GM12878 (cell line): ENCODE results near the gene PPP2R5C. TPM values are rescaled to one million over a fixed set of nuclear protein-coding genes. Genes with fewer than 3 reads are reported as not detected.

Source experiments
- ATAC-seq: fragments of 200-7000 bp; cut with Tn5 transposase; 3 replicates; pipeline ENCODE4 v1.9.1; 2020; ENCODE audit warnings: mild to moderate bottlenecking, moderate library complexity
- BruUV-seq: library from RNA; stranded (reverse); fragments of 400-500 nt; replicated peaks from 2 replicates; lab custom pipeline; 2021; lab: Mats Ljungman, UMichigan
- CTCF ChIA-PET: fragments of 300-600 bp; sonication (Branson Sonifier 250); formaldehyde crosslinking; extraction: SDS; loops from one replicate; lab custom pipeline; 2021; ENCODE audit warnings: inconsistent platforms; lab: Yijun Ruan, JAX
- POLR2A ChIA-PET: fragments of 350-600 bp; formaldehyde crosslinking; extraction: SDS; loops from one replicate; lab custom pipeline; 2021; ENCODE audit warnings: inconsistent platforms; lab: Charles Lee
- RAD21 ChIA-PET: fragments of 300-600 bp; sonication (Branson Sonifier 250); formaldehyde crosslinking; loops from one replicate; lab custom pipeline; 2023; ENCODE audit warnings: antibody characterized with exemption; ENCODE audit not compliant: unreplicated experiment; lab: Charles Lee
- SMC1A ChIA-PET: fragments of 300-600 bp; sonication (Branson Sonifier 250); formaldehyde crosslinking; loops from one replicate; lab custom pipeline; 2023; ENCODE audit not compliant: unreplicated experiment, uncharacterized antibody; lab: Charles Lee
- DNase-seq: peaks from one replicate; pipeline ENCODE4 v3.0.0-alpha.2; 2011; ENCODE audit warnings: low read depth, low spot score
- FAIRE-seq: peaks from 3 replicates; lab custom pipeline; 2011; peaks lifted over from hg19 to GRCh38; lab: Jason Lieb, UNC
- H2AFZ ChIP-seq: 2 replicates; pipeline ENCODE4 v1.6.0; 2011; ENCODE audit warnings: low read depth, low read length, control low read depth; ENCODE audit not compliant: control insufficient read depth
- H3K27ac ChIP-seq: 2 replicates; pipeline ENCODE4 v1.5.1; 2011; ENCODE audit warnings: control low read depth; ENCODE audit not compliant: control insufficient read depth, insufficient read depth
- H3K27me3 ChIP-seq, 2 experiments: replicated peaks in 1 of 2; 2 replicates each; pipeline versions ENCODE4 v1.6.0 to v1.6.1; 2011; ENCODE audit warnings: low read length in 1 of 2; ENCODE audit not compliant: control insufficient read depth in 2 of 2, insufficient read depth in 2 of 2
- H3K36me3 ChIP-seq, 2 experiments: 2 replicates each; pipeline ENCODE4 v1.5.1; 2011; ENCODE audit warnings: low read length in 1 of 2; ENCODE audit not compliant: control insufficient read depth in 2 of 2, insufficient read depth in 2 of 2
- H3K4me1 ChIP-seq: 2 replicates; pipeline ENCODE4 v1.6.1; 2011; ENCODE audit warnings: mild to moderate bottlenecking, low read length, moderate library complexity, mixed read lengths; ENCODE audit not compliant: control insufficient read depth, insufficient read depth
- H3K4me2 ChIP-seq: 2 replicates; pipeline ENCODE4 v1.6.0; 2011; ENCODE audit warnings: control low read depth; ENCODE audit not compliant: control insufficient read depth, insufficient read depth
- H3K4me3 ChIP-seq: fragments of 200-600 bp; sonication (generic); 2 replicates; pipeline ENCODE4 v1.5.1; 2016
- H3K79me2 ChIP-seq: 2 replicates; pipeline ENCODE4 v1.6.0; 2011; ENCODE audit warnings: low read length; ENCODE audit not compliant: control insufficient read depth, insufficient read depth
- H3K9ac ChIP-seq: 2 replicates; pipeline ENCODE4 v1.8.0; 2011; ENCODE audit warnings: low read length, control low read depth, mixed read lengths; ENCODE audit not compliant: control insufficient read depth, insufficient read depth
- H3K9me3 ChIP-seq: replicated peaks from 3 replicates; pipeline ENCODE4 v1.5.1; 2011; ENCODE audit warnings: mild to moderate bottlenecking, low read length; ENCODE audit not compliant: control insufficient read depth, insufficient read depth
- H4K20me1 ChIP-seq: 2 replicates; pipeline ENCODE4 v1.6.0; 2011; ENCODE audit not compliant: control insufficient read depth, insufficient read depth
- CTCF ChIP-seq, 3 experiments: IDR thresholded peaks in 2 of 3; conservative IDR thresholded peaks in 1 of 3; 2 replicates each; pipeline ENCODE4 v1.5.1; 2011; ENCODE audit warnings: low read depth in 3 of 3, low read length in 3 of 3, mild to moderate bottlenecking in 3 of 3, control low read depth in 2 of 3, moderate library complexity in 2 of 3, inconsistent platforms in 1 of 3, mixed read lengths in 1 of 3; ENCODE audit not compliant: control insufficient read depth in 2 of 3, insufficient read depth in 1 of 3; ENCODE audit errors: extremely low read depth in 1 of 3
- EP300 ChIP-seq, 2 experiments: fragments of 150-350 bp in 1 of 2; IDR thresholded peaks; 2 replicates each; pipeline ENCODE4 v1.6.1; 2011 to 2012; ENCODE audit warnings: low read depth in 2 of 2, low read length in 2 of 2, borderline replicate concordance in 1 of 2, improper control_type of control experiment in 1 of 2, inconsistent platforms in 1 of 2; ENCODE audit not compliant: control insufficient read depth in 1 of 2
- GABPA ChIP-seq: IDR thresholded peaks from 2 replicates; pipeline ENCODE4 v1.6.1; 2014; ENCODE audit warnings: antibody characterized with exemption, low read depth, mild to moderate bottlenecking, inconsistent platforms
- IKZF2 ChIP-seq, 2 experiments: fragments of 450-650 bp; IDR thresholded peaks; 2 replicates each; pipeline ENCODE4 v1.6.1; 2017; ENCODE audit warnings: mild to moderate bottlenecking in 2 of 2, moderate library complexity in 2 of 2
- IRF4 ChIP-seq: IDR thresholded peaks from 2 replicates; pipeline ENCODE4 v1.6.1; 2011; ENCODE audit warnings: low read depth, low read length
- MAX ChIP-seq: IDR thresholded peaks from 2 replicates; pipeline ENCODE4 v1.6.1; 2012; ENCODE audit warnings: low read depth, low read length, improper control_type of control experiment
- NBN ChIP-seq: fragments of 450-650 bp; IDR thresholded peaks from 2 replicates; pipeline ENCODE4 v1.6.1; 2016
- NFIC ChIP-seq: IDR thresholded peaks from 2 replicates; pipeline ENCODE4 v1.6.1; 2012; ENCODE audit warnings: low read depth, mild to moderate bottlenecking, inconsistent platforms, low read length, moderate library complexity
- RB1 ChIP-seq: fragments of 450-650 bp; formaldehyde crosslinking; IDR thresholded peaks from 2 replicates; pipeline ENCODE4 v1.6.1; 2017; ENCODE audit warnings: mild to moderate bottlenecking, borderline replicate concordance
- REST ChIP-seq: IDR thresholded peaks from 2 replicates; pipeline ENCODE4 v1.6.1; 2012; ENCODE audit warnings: mild to moderate bottlenecking, low read depth, low read length
- ZBED1 ChIP-seq: IDR thresholded peaks from 2 replicates; pipeline ENCODE4 v1.6.1; 2016; ENCODE audit warnings: borderline replicate concordance
- WGBS: methylation state at CpG from one replicate; pipeline ENCODE4 v1.1.6; 2016; ENCODE audit warnings: low lambda C conversion rate; ENCODE audit not compliant: insufficient replicate concordance, insufficient coverage; ENCODE audit errors: missing lambda C conversion rate; 5-methylcytosine and 5-hydroxymethylcytosine counted together
- in situ Hi-C: fragments of 300-500 bp; cut with MboI; formaldehyde crosslinking; loops from 9 replicates; pipeline ENCODE4 v1.14.3; 2018; ENCODE audit warnings: mixed read lengths
- intact Hi-C: fragments of 100-400 bp; cut with micrococcal nuclease; formaldehyde crosslinking; loops from one replicate; pipeline ENCODE4 v1.14.2; 2022; ENCODE audit not compliant: unreplicated experiment
- polyA plus RNA-seq, 11 experiments: library from polyadenylated mRNA; depleted of rRNA in 4 of 11; unstranded in 6 of 11; stranded (reverse) in 5 of 11; fragments of >200 nt; fragmentation: Nextera tagmentation in 4 of 11; fragmentation: Illumina TruSeq in 1 of 11; extraction: Ambion mirVana in 4 of 11; extraction: Trizol in 1 of 11; gene quantifications; 1 replicate in 1 of 11; 2 replicates in 10 of 11; pipeline versions ENCODE4 v1.2.1 to v1.2.3, GENCODE V29; 2011 to 2016; ENCODE audit warnings: inconsistent platforms in 2 of 11, missing spikeins in 2 of 11, low read depth in 1 of 11
- total RNA-seq, 4 experiments: library from RNA; depleted of rRNA in 3 of 4; stranded (reverse); fragments of >200 nt in 3 of 4; fragmentation: Illumina TruSeq in 1 of 4; extraction: Trizol in 1 of 4; gene quantifications; 2 replicates each; pipeline versions ENCODE4 v1.2.1 to v1.2.3, GENCODE V29; 2013 to 2021
- TF ChIP-seq, protein P1 (sequence below): fragments of 450-650 bp; IDR thresholded peaks from 2 replicates; pipeline ENCODE4 v1.6.1; 2017; ENCODE audit warnings: antibody characterized with exemption, mild to moderate bottlenecking, moderate library complexity

The PPP2R5C gene
- total and polyA plus RNA-seq, 10 of the 15 experiments (the other 5 are each of a cell fraction or from before 2014, with no cell fraction given) = 106 to 199 (median 144) TPM

- BruUV-seq = no TSS peak
- no peaks in the 10 kb centered on the region for H3K79me2 ChIP-seq
- H3K36me3 ChIP-seq = no peaks in the 10 kb centered on the region
- TF ChIP-seq IRF4 (no peak), NBN (no peak), ZBED1 (no peak), IKZF2 (IDR thresholded peaks at IDR 0.05) (no peak), GABPA (no peak), RB1 (no peak), REST (no peak), MAX (no peak), CTCF (IDR thresholded peaks at IDR 0.05 in 2 of 3, conservative IDR thresholded peaks at IDR 0.05 in 1 of 3; ENCODE audit: control insufficient read depth in 2 of 3, extremely low read depth in 1 of 3, insufficient read depth in 1 of 3, low read depth in 3 of 3, low read length in 3 of 3) (no peak), NFIC (no peak), EP300 (IDR thresholded peaks at IDR 0.05; ENCODE audit: borderline replicate concordance in 1 of 2, control insufficient read depth in 1 of 2, low read depth in 2 of 2, low read length in 2 of 2) (no peak)
- TF ChIP-seq, protein P1, sequence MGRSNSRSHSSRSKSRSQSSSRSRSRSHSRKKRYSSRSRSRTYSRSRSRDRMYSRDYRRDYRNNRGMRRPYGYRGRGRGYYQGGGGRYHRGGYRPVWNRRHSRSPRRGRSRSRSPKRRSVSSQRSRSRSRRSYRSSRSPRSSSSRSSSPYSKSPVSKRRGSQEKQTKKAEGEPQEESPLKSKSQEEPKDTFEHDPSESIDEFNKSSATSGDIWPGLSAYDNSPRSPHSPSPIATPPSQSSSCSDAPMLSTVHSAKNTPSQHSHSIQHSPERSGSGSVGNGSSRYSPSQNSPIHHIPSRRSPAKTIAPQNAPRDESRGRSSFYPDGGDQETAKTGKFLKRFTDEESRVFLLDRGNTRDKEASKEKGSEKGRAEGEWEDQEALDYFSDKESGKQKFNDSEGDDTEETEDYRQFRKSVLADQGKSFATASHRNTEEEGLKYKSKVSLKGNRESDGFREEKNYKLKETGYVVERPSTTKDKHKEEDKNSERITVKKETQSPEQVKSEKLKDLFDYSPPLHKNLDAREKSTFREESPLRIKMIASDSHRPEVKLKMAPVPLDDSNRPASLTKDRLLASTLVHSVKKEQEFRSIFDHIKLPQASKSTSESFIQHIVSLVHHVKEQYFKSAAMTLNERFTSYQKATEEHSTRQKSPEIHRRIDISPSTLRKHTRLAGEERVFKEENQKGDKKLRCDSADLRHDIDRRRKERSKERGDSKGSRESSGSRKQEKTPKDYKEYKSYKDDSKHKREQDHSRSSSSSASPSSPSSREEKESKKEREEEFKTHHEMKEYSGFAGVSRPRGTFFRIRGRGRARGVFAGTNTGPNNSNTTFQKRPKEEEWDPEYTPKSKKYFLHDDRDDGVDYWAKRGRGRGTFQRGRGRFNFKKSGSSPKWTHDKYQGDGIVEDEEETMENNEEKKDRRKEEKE = no peak
- H4K20me1 ChIP-seq = no peaks in the 10 kb centered on the region
- ChIA-PET POLR2A (no interaction called here), CTCF (no interaction called here), SMC1A (no interaction called here), RAD21 (no interaction called here)
- 49% methylated on average over 8 of the region's 8 CpGs for WGBS
- no peak overlapping the region for H3K27ac ChIP-seq
- peaks cover 6% of the 10 kb centered on the region; the same call in 1 of the 3 replicates for H3K9me3 ChIP-seq
- FAIRE-seq (no peak), ATAC-seq (no peak), DNase-seq (no peak)
- no peaks in the 10 kb centered on the region for H3K27me3 ChIP-seq
- no peak overlapping the region for H3K4me2 ChIP-seq
- H3K4me3 ChIP-seq = no peak overlapping the region
- in situ Hi-C loops (no loop called here), intact Hi-C loops (no loop called here)
- H3K9ac ChIP-seq = no peak overlapping the region
- H3K4me1 ChIP-seq = no peaks in the 10 kb centered on the region
- H2AFZ ChIP-seq = no peak overlapping the region
Measured at GRCh38 chr14:101739446-101740141, 21.9 kb upstream of the PPP2R5C start.
